ENCODE data around the gene ANKRD11.
"Not testable (repeated sequence)": the region's sequence is repeated elsewhere in the genome, so short reads cannot be mapped to it uniquely, and the experiment has no call there.

ANKRD11 gene

DNA sequence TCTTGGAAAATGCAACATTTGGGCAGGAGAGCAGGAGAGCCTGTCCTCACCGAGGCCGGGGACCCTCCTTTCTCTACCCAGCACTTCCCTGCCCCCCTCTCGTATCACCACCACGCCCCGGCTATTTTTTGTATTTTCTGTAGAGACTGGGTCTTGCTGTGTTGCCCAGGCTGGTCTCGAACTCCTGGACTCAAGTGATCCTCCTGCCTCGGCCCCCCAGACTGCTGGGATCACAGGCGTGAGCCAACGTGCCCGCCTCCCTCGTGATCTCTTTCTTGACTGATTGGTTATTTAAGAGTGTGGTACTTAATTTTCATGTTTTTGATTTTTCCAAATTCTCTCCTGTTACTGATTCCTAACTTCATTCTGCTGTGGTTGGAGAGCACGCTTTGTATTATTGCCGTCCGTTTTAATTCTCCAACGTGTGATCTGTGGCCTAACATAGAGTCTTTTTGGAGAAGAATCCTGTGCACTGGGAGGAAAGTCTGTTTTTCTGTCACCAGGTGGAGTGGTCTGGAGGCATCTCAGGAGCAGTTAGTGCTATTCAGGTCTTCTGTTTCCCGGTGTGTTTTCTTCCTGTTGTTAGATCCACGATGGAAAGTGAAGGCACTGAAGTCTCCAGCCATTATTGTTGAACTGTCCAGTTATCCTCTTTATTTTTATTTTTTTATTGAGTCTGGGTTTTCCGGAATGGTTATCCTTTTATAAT is 232.4 kb downstream of the ANKRD11 start:
- Histone ChIP-seq H3K36me3 (ENCODE audit: insufficient read depth, low read length) (no peaks in the 10 kb centered on the region), H3K9ac (ENCODE audit: low read length) (no peak overlapping the region), H3K27me3 (ENCODE audit: control insufficient read depth in 1 of 2, insufficient read depth in 2 of 2, low read length in 2 of 2) (peaks cover 0 to 22% of the 10 kb centered on the region in 2 donors), H3K27ac (ENCODE audit: low read depth, low read length) (no peak overlapping the region), H3K4me3 (ENCODE audit: low read depth in 1 of 2, low read length in 2 of 2) (peak overlapping the region in 1 of 2 donors; percentile 32), H3K9me3 (ENCODE audit: low read length) (no peaks in the 10 kb centered on the region), H3K4me1 (ENCODE audit: insufficient read depth, low read length) (no peaks in the 10 kb centered on the region)

DNA sequence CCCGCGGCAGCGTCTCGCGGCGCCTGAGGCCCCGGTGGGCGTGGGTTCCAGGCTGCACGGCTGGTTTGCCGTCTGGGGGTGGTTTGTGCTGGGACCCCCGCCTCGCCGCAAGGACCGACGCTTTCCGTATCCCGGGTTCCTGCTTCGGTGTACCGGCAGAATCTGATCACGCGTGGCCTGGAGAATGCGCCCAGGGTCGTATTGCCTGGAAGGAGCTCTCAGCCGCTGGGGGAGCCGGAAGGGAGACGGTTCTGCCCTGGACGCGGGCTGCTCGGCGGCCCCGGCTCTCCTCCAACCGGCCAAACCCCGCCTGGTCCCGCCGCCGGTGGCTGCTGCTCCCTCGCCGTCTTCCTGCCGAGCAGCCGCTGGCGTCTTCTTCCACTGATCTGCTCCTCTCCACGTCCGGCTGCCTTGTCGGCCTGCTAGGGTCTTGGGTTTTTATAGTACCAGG is 233.1 kb downstream of the ANKRD11 start:
- peaks cover 0 to 22% of the 10 kb centered on the region in 2 donors for H3K27me3 ChIP-seq (ENCODE audit: control insufficient read depth in 1 of 2, insufficient read depth in 2 of 2, low read length in 2 of 2)
- no peak overlapping the region for H3K9ac ChIP-seq (ENCODE audit: low read length)
- no peaks in the 10 kb centered on the region for H3K9me3 ChIP-seq (ENCODE audit: low read length)
- H3K36me3 ChIP-seq (ENCODE audit: insufficient read depth, low read length) = no peaks in the 10 kb centered on the region
- no peaks in the 10 kb centered on the region for H3K4me1 ChIP-seq (ENCODE audit: insufficient read depth, low read length)
- peak overlapping the region; percentile 13 to 32 for H3K4me3 ChIP-seq (ENCODE audit: low read depth in 1 of 2, low read length in 2 of 2)
- H3K27ac ChIP-seq (ENCODE audit: low read depth, low read length) = no peak overlapping the region

DNA sequence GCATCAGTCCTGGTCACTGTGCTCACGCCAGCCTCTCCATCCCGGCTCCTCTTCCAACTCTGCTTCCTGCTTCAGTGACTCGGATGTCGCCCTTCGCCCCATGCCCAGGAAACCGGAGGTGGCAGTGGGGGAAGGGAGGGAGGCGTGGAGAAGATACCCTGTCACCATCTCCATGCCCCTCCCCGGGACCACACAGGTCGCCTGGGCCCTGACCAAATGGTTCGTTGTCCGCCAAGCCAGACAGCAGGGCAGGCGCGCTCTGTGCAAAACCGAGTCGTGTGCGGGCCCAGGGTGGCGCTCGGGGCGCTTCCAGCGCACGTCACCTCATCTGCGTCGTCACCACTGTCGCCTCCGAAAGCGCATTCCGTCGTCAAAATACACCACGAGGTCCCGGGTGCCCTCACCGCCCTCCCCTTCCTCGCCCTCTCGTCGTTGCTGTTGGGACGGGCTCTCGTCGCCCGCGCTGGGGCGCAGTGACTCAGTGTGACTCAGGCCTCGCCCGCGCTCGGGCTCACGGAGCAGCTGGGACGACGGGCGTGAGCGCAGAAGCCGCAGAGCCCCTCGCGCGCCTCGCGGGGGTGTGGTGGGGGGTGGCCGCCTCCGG is 233.6 kb downstream of the ANKRD11 start:
- H3K9ac ChIP-seq (ENCODE audit: low read length) = no peak overlapping the region
- H3K4me3 ChIP-seq (ENCODE audit: low read depth in 1 of 2, low read length in 2 of 2) = peak overlapping the region; percentile 13 to 32
- H3K4me1 ChIP-seq (ENCODE audit: insufficient read depth, low read length) = no peaks in the 10 kb centered on the region
- no peaks in the 10 kb centered on the region for H3K9me3 ChIP-seq (ENCODE audit: low read length)
- peaks cover 0 to 22% of the 10 kb centered on the region in 2 donors for H3K27me3 ChIP-seq (ENCODE audit: control insufficient read depth in 1 of 2, insufficient read depth in 2 of 2, low read length in 2 of 2)
- H3K36me3 ChIP-seq (ENCODE audit: insufficient read depth, low read length) = no peaks in the 10 kb centered on the region
- H3K27ac ChIP-seq (ENCODE audit: low read depth, low read length) = no peak overlapping the region

DNA sequence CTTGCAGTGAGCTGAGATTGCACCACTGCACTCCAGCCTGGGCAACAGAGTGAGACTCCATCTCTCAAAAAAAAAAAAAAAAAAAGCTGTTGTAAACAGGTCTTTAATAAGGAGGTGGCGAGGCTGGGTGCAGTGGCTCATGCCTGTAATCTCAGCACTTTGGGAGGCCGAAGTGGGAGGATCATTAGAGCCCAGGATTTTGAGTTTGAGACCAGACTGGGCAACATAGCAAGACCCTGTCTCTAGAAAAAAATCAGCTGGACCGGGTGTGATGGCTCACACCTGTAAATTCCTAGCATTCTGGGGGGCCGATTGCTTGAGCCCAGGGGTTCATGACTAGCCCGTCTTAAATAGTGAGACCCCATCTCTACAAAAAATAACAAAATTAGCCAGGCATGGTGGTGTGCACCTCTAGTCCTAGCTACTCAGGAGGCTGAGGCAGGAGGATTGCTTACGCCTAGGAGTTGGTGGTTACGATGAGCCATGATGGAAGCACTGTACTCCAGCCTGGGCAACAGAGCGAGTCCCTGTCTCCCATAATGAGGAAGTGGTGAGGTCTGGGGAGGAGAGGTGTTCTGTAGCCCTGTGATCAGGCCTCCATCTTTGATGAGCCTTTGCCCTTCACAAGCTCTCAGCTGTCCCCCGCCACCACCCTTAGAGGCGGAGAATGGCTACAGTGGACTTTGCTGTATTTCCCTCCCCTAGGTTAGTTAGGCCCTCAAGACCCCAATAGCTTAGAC is 236.6 kb downstream of the ANKRD11 start:
- H3K4me3 ChIP-seq (ENCODE audit: low read depth in 1 of 2, low read length in 2 of 2) = no peak overlapping the region
- H3K27me3 ChIP-seq (ENCODE audit: control insufficient read depth in 1 of 2, insufficient read depth in 2 of 2, low read length in 2 of 2) = peaks cover 0 to 22% of the 10 kb centered on the region in 2 donors
- H3K27ac ChIP-seq (ENCODE audit: low read depth, low read length) = no peak overlapping the region
- H3K36me3 ChIP-seq (ENCODE audit: insufficient read depth, low read length) = no peaks in the 10 kb centered on the region
- no peaks in the 10 kb centered on the region for H3K4me1 ChIP-seq (ENCODE audit: insufficient read depth, low read length)
- H3K9ac ChIP-seq (ENCODE audit: low read length) = no peak overlapping the region
- no peaks in the 10 kb centered on the region for H3K9me3 ChIP-seq (ENCODE audit: low read length)

DNA sequence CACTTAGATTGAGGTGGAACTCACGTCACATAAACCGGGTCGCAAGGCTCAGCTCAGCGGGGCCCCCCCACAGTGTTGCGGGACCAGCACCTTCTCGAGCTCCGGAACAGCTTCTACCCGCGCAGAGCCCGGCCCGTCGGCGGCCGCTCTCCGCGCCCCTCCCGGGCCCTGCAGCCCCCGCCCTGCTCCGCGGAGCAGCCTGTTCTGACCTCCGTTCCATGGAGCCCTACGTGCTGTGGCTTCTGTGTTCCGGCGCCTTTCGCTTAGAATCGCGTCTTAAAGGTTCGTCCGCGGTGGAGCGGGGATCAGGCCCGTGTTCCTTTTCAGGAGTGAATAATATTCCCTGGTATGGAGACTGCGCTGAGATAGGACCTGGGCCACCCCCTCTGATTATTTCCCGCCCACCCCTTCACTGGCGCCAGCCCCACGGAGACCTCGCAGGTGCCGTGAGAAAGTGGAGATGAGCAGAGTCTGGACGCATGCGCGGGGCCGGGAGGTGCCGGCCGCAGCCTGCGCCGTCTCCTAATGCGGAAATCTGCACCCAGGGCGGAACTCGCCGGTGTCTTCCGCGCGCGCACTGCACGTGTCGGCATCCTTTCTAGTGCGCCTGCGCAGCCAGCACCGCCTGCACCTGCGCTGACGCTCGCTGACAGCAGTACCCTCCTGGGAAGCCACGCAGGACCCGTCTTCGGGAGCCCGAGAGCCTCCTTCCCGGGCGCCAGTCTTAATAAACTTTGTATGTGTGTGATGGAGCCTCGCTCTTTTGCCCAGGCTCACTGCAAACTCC is 242.0 kb downstream of the ANKRD11 start:
- H3K27ac ChIP-seq (ENCODE audit: low read depth, low read length) = no peak overlapping the region
- H3K4me3 ChIP-seq (ENCODE audit: low read depth in 1 of 2, low read length in 2 of 2) = no peak overlapping the region
- H3K9ac ChIP-seq (ENCODE audit: low read length) = no peak overlapping the region

DNA sequence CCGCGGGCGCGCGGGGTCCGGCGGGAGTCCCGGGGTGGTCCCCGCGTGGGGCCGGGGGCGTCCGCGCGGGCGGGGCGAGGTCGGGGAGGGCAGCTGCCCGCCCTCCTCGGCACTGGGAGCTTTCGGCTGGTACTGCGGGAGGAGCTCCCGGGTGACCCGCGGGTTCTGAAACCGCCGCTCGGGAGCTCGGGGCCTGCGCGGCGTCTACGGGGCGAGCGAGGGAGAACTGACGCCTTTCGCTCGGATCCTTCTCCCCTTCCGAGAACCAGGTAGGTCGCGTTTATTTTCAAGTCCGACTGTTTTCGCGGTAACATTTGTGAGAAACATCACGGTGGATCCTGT is 242.7 kb downstream of the ANKRD11 start:
- not testable (repeated sequence) for H3K9me3 ChIP-seq (ENCODE audit: low read length); H3K27ac ChIP-seq (ENCODE audit: low read depth, low read length); H3K4me1 ChIP-seq (ENCODE audit: insufficient read depth, low read length); H3K9ac ChIP-seq (ENCODE audit: low read length); H3K36me3 ChIP-seq (ENCODE audit: insufficient read depth, low read length); H3K27me3 ChIP-seq (ENCODE audit: control insufficient read depth in 1 of 2, insufficient read depth in 2 of 2, low read length in 2 of 2)
- peak overlapping the region in 1 of 2 donors; percentile 20 for H3K4me3 ChIP-seq (ENCODE audit: low read depth in 1 of 2, low read length in 2 of 2)

More for the DNA sequence above, 242.0 kb downstream of the ANKRD11 start:
- H3K9me3 ChIP-seq (ENCODE audit: low read length) = no peaks in the 10 kb centered on the region
- H3K27me3 ChIP-seq (ENCODE audit: control insufficient read depth in 1 of 2, insufficient read depth in 2 of 2, low read length in 2 of 2) = peaks cover 0 to 8% of the 10 kb centered on the region in 2 donors
- no peaks in the 10 kb centered on the region for H3K36me3 ChIP-seq (ENCODE audit: insufficient read depth, low read length)
- H3K4me1 ChIP-seq (ENCODE audit: insufficient read depth, low read length) = no peaks in the 10 kb centered on the region

DNA sequence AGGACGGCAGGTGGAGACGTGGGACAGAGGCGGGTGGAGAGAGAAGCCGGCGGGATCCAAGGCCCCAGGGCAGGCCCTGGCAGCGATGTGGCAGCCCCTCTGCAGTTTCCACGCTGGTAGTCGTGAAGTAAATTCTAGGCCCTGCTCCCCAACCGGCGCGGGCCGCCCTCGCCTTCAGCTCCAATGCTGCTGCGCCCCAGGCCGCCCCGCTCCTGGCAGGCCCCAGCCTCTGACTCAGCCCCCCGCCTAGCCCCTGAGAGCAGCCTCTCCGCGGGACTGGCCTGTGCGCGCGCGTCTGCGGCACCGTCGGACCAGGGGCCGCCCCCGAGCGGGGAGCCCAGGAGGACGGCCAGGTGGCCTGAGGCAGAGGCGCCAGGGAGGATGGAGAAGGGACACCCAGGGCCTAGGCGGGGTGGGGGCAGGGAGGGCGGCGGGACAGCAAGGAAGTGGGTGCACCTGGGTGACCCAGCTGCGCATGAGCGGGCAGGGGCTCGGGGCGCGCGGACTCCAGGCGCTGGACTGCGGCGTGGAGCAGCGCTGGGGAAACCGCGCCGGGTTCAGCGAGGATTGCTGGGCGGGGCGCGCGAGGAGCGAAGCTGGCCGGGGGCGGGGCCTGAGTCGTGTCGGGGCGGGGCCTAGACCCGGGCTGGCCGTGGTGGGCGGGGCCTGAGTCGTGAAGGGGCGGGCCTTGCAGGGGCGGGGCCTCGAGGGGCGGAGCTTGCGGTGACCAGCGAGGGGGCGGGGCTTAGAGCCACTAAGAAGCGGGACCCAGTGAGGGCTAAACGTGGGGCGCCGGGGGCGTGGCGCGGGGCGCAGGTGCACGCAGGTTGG is 243.2 kb downstream of the ANKRD11 start:
- no peak overlapping the region for H3K9ac ChIP-seq (ENCODE audit: low read length)

DNA sequence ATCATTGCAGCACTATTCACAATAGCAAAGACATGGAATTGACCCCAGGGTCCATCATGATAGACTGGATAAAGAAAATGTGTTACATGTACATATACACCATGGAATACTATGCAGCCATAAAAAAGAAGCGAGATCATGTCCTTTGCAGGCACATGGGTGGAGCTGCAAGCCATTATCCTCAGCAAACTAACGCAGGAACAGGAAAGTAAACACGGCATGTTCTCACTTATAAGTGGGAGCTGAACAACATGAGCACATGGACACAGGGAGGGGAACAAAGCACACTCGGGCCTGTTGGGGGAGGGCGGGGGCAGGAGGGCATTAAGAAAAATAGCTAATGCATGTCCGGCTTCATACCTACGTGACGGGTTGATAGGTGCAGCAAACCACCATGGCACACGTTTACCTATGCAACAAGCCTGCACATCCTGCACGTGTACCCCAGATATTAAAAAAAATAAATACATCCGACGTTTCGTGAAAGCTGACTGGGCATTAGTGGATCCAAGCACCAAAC is 243.9 kb downstream of the ANKRD11 start:
- Histone ChIP-seq H3K4me1 (ENCODE audit: insufficient read depth, low read length) (no peaks in the 10 kb centered on the region), H3K27ac (ENCODE audit: low read depth, low read length) (no peak overlapping the region), H3K27me3 (ENCODE audit: control insufficient read depth in 1 of 2, insufficient read depth in 2 of 2, low read length in 2 of 2) (peaks cover 0 to 8% of the 10 kb centered on the region in 2 donors), H3K36me3 (ENCODE audit: insufficient read depth, low read length) (no peaks in the 10 kb centered on the region), H3K4me3 (ENCODE audit: low read depth in 1 of 2, low read length in 2 of 2) (peak overlapping the region in 1 of 2 donors; percentile 50), H3K9me3 (ENCODE audit: low read length) (no peaks in the 10 kb centered on the region), H3K9ac (ENCODE audit: low read length) (no peak overlapping the region)

More for the DNA sequence above, 243.2 kb downstream of the ANKRD11 start:
- no peaks in the 10 kb centered on the region for H3K9me3 ChIP-seq (ENCODE audit: low read length)
- H3K27ac ChIP-seq (ENCODE audit: low read depth, low read length) = no peak overlapping the region
- H3K4me1 ChIP-seq (ENCODE audit: insufficient read depth, low read length) = no peaks in the 10 kb centered on the region
- H3K4me3 ChIP-seq (ENCODE audit: low read depth in 1 of 2, low read length in 2 of 2) = peak overlapping the region; percentile 42 to 50
- H3K27me3 ChIP-seq (ENCODE audit: control insufficient read depth in 1 of 2, insufficient read depth in 2 of 2, low read length in 2 of 2) = peaks cover 0 to 8% of the 10 kb centered on the region in 2 donors
- no peaks in the 10 kb centered on the region for H3K36me3 ChIP-seq (ENCODE audit: insufficient read depth, low read length)

DNA sequence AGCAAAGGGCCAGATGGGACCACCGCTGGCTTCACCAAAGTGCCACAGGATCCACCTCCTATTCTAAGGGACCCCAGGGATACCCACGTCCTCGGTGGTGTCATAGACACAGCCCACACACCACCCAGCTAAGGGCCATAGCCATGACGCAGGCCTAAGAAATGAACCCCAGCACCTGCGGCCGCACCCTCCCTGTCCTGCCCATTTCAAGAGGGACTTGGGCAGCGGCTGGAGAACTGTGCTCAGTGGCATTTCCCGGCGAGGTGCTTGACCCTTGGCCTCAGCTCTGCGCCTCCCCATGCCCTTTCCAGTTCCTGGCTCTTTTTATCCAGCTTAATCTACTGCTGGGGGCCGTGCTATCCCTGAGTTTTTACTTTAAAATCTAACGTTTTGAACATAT is 245.6 kb downstream of the ANKRD11 start:
- Histone ChIP-seq H3K27ac (ENCODE audit: low read depth, low read length) (no peak overlapping the region), H3K27me3 (ENCODE audit: control insufficient read depth in 1 of 2, insufficient read depth in 2 of 2, low read length in 2 of 2) (peaks cover 0 to 8% of the 10 kb centered on the region in 2 donors), H3K36me3 (ENCODE audit: insufficient read depth, low read length) (no peaks in the 10 kb centered on the region)

DNA sequence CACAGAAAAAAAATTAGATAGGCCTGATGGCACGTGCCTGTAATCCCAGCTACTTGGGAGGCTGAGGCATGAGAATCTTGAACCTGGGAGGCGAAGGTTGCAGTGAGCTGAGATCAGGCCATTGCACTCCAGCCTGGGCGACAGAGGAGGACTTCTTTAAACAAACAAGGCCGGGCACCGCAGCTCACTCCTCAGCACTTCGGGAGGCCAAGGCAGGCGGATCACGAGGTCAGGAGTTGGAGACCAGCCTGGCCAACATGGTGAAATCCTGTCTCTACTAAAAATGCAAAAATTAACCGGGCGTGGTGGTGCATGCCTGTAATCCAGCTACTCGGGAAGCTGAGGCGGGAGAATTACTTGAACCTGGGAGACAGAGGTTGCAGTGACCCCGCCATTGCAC is 246.1 kb downstream of the ANKRD11 start:
- not testable (repeated sequence) for H3K9me3 ChIP-seq (ENCODE audit: low read length); H3K4me3 ChIP-seq (ENCODE audit: low read depth in 1 of 2, low read length in 2 of 2); H3K36me3 ChIP-seq (ENCODE audit: insufficient read depth, low read length); H3K27ac ChIP-seq (ENCODE audit: low read depth, low read length); H3K9ac ChIP-seq (ENCODE audit: low read length); H3K27me3 ChIP-seq (ENCODE audit: control insufficient read depth in 1 of 2, insufficient read depth in 2 of 2, low read length in 2 of 2); H3K4me1 ChIP-seq (ENCODE audit: insufficient read depth, low read length)

More for the DNA sequence above, 245.6 kb downstream of the ANKRD11 start:
- Histone ChIP-seq H3K9ac (ENCODE audit: low read length) (no peak overlapping the region), H3K4me3 (ENCODE audit: low read depth in 1 of 2, low read length in 2 of 2) (no peak overlapping the region), H3K4me1 (ENCODE audit: insufficient read depth, low read length) (no peaks in the 10 kb centered on the region), H3K9me3 (ENCODE audit: low read length) (no peaks in the 10 kb centered on the region)

Data from muscle layer of colon (tissue), 2 donors.